EH (cell line): ENCODE results near the gene FAM117A.

Experiments
- DNase-seq: peaks from one replicate; pipeline ENCODE4 v3.0.0-alpha.2; 2015; ENCODE audit warnings: low read depth

Gene FAM117A

GRCh38 chr17:49707608-49708514, 56.1 kb downstream of the FAM117A start, which contains the start of gene SLC35B1:
TSS of gene SLC35B1 (minus strand) at chr17:49707964. CDS start at chr17:49707833, 131 bp downstream.
- DNase-seq = peak; percentile 99

GRCh38 chr17:49707246-49707607, 56.7 kb downstream of the FAM117A start:
- peak; percentile 14 for DNase-seq

- no peak for DNase-seq
These were observed 58.7 kb downstream of the FAM117A start for GRCh38 chr17:49705254-49705653.

- peak; percentile 64 for DNase-seq
These were observed 60.2 kb downstream of the FAM117A start for GRCh38 chr17:49703557-49704277.

GRCh38 chr17:49700960-49701359, 63.0 kb downstream of the FAM117A start:
- DNase-seq = no peak

GRCh38 chr17:49699966-49700575, 63.9 kb downstream of the FAM117A start:
- no peak for DNase-seq

GRCh38 chr17:49698005-49698404, 65.9 kb downstream of the FAM117A start:
- no peak for DNase-seq

- DNase-seq = no peak
These were observed 67.6 kb downstream of the FAM117A start for GRCh38 chr17:49696233-49696761.

- DNase-seq = no peak
These were observed 68.2 kb downstream of the FAM117A start for GRCh38 chr17:49695698-49696232.

- DNase-seq = peak; percentile 35
These were observed 68.9 kb downstream of the FAM117A start for GRCh38 chr17:49694847-49695697.

GRCh38 chr17:49692751-49693150, 71.2 kb downstream of the FAM117A start:
- DNase-seq = peak; percentile 38

GRCh38 chr17:49691677-49692191, 72.2 kb downstream of the FAM117A start:
- DNase-seq = peak; percentile 69

- peak; percentile 99 for DNase-seq
These were observed 72.8 kb downstream of the FAM117A start for GRCh38 chr17:49691086-49691676.

- DNase-seq = peak; percentile 43
These were observed 73.7 kb downstream of the FAM117A start for GRCh38 chr17:49690256-49690655.

GRCh38 chr17:49688848-49689247, 75.1 kb downstream of the FAM117A start:
- no peak for DNase-seq

- DNase-seq = peak; percentile 81
These were observed 75.9 kb downstream of the FAM117A start for GRCh38 chr17:49687878-49688491.

GRCh38 chr17:49681106-49681979, 82.6 kb downstream of the FAM117A start:
- no peak for DNase-seq

- no peak for DNase-seq
These were observed 83.6 kb downstream of the FAM117A start for GRCh38 chr17:49680314-49680713.
